ENCODE measurements around the gene AGAP9.
"Not testable (repeated sequence)": the region's sequence is repeated elsewhere in the genome, so short reads cannot be mapped to it uniquely, and the experiment has no call there.

AGAP9 gene

GRCh38 chr10:47457528-47457820 is 66.0 kb downstream of the AGAP9 start:
- peaks cover 8 to 9% of the 10 kb centered on the region in 2 donors for H3K4me1 Mint-ChIP-seq
- peaks cover 9 to 11% of the 10 kb centered on the region in 2 donors for H3K27me3 Mint-ChIP-seq

GRCh38 chr10:47456794-47457527 is 66.5 kb downstream of the AGAP9 start:
- H3K27me3 Mint-ChIP-seq, result peaks cover 9 to 15% of the 10 kb centered on the region in 2 donors
- DNase-seq, result no peak

More at GRCh38 chr10:47457528-47457820, 66.0 kb downstream of the AGAP9 start:
- no peaks in the 10 kb centered on the region for H3K9me3 Mint-ChIP-seq
- no peak for ATAC-seq (replicated peaks)
- no peaks in the 10 kb centered on the region for H3K36me3 Mint-ChIP-seq
- DNase-seq, result no peak
- no peak overlapping the region for H3K4me3 Mint-ChIP-seq
- no peak overlapping the region for H3K27ac Mint-ChIP-seq

GRCh38 chr10:47456079-47456785 is 67.2 kb downstream of the AGAP9 start:
- H3K27me3 Mint-ChIP-seq, result peaks cover 9 to 10% of the 10 kb centered on the region in 2 donors
- ATAC-seq (replicated peaks), result no peak
- no peaks in the 10 kb centered on the region for H3K9me3 Mint-ChIP-seq
- DNase-seq, result no peak
- no peak overlapping the region for H3K4me3 Mint-ChIP-seq
- H3K36me3 Mint-ChIP-seq, result no peaks in the 10 kb centered on the region
- H3K27ac Mint-ChIP-seq, result no peak overlapping the region
- peaks cover 4 to 8% of the 10 kb centered on the region in 2 donors for H3K4me1 Mint-ChIP-seq

More at GRCh38 chr10:47456794-47457527, 66.5 kb downstream of the AGAP9 start:
- H3K27ac Mint-ChIP-seq, result no peak overlapping the region
- H3K4me1 Mint-ChIP-seq, result peaks cover 8 to 9% of the 10 kb centered on the region in 2 donors
- no peaks in the 10 kb centered on the region for H3K9me3 Mint-ChIP-seq
- no peaks in the 10 kb centered on the region for H3K36me3 Mint-ChIP-seq
- no peak overlapping the region for H3K4me3 Mint-ChIP-seq
- no peak for ATAC-seq (replicated peaks)

DNA sequence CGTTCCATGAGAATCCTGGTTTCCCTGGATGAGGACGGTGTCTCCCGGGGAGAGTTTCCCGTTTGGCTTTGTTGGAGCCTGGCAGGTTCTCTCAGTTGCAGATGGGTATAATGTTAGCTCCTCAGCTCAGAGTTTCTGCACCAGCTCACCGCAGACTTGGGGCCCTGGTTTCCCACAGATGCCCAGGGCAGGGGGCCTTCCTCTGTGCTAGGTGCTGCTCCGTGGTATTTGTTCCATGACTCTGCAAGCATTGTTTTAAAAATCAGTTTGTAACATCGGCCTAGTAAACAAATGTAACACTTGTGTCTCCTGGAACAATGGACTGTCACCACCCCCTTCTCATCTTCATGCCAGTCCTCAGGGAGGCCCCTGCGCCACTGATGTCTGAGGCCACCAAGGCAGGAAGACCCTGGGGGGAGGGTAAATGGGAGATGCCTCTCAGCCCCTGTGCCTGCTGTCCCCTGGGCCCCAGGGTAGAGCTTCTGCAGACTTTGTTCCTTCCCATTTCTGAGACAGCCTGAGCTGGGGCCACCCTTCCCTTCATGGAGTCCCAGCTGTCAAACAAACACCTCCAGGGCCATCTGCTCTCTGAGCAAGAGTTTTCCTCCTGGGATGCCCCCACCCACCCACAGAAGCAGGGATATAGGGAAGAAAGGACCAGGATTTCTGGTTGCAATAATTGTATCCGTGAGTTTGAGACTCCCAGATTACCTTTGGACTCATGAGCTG is 67.9 kb downstream of the AGAP9 start:
- H3K27ac Mint-ChIP-seq; DNase-seq; ATAC-seq (replicated peaks); H3K4me1 Mint-ChIP-seq; H3K9me3 Mint-ChIP-seq; H3K4me3 Mint-ChIP-seq; H3K27me3 Mint-ChIP-seq; H3K36me3 Mint-ChIP-seq: not testable (repeated sequence)

- ATAC-seq (replicated peaks), result no peak
- H3K4me1 Mint-ChIP-seq, result peaks cover 0 to 6% of the 10 kb centered on the region in 2 donors
- H3K9me3 Mint-ChIP-seq, result no peaks in the 10 kb centered on the region
- no peak for DNase-seq
- peaks cover 6% of the 10 kb centered on the region in 2 donors for H3K27me3 Mint-ChIP-seq
- H3K27ac Mint-ChIP-seq, result no peak overlapping the region
- H3K4me3 Mint-ChIP-seq, result no peak overlapping the region
- H3K36me3 Mint-ChIP-seq, result no peaks in the 10 kb centered on the region
These were observed 68.7 kb downstream of the AGAP9 start for GRCh38 chr10:47454780-47455058.

DNA sequence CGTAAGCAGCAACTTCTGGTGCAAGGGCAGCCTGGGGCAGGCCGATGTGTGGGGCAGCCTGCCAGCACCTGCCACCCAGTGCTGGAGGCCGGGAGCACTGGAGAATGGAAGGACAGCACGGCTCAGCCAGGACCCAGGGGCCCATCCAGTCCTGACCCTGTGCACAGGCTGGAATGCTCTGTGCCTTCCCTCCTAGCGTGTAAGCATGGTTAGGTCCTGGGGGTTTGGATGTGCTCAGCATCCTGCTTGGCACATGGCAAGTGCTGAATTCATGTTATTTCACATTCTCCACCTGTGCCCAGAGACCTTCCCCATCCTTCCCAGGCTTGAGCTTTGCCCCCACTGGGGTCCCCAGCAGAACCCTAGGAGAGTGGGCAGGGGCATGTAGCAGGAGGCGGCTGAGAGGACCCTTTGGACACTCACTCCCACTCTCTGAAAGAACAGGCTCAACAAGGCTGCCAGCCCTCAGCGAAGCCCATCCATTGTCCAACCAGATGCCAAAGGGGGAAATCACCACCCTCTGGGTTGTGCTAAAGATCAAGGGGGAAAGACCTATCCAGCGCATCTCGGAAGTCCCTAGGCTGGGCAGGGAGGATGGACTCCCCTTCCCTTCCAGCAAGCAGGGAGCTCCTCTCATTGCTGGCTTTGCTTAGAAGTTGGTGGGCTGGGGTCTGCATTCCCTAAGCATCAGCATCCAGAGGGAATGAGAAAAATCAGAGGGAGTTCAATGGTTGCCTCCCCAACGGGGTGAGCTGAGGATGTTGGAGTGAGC is 69.2 kb downstream of the AGAP9 start:
- H3K27ac Mint-ChIP-seq, result no peak overlapping the region
- peaks cover 5 to 6% of the 10 kb centered on the region in 2 donors for H3K4me1 Mint-ChIP-seq
- no peak overlapping the region for H3K4me3 Mint-ChIP-seq
- H3K36me3 Mint-ChIP-seq, result no peaks in the 10 kb centered on the region
- ATAC-seq (replicated peaks) (no peak), DNase-seq (no peak)
- H3K9me3 Mint-ChIP-seq, result no peaks in the 10 kb centered on the region
- H3K27me3 Mint-ChIP-seq, result peaks cover 6% of the 10 kb centered on the region in 2 donors

DNA sequence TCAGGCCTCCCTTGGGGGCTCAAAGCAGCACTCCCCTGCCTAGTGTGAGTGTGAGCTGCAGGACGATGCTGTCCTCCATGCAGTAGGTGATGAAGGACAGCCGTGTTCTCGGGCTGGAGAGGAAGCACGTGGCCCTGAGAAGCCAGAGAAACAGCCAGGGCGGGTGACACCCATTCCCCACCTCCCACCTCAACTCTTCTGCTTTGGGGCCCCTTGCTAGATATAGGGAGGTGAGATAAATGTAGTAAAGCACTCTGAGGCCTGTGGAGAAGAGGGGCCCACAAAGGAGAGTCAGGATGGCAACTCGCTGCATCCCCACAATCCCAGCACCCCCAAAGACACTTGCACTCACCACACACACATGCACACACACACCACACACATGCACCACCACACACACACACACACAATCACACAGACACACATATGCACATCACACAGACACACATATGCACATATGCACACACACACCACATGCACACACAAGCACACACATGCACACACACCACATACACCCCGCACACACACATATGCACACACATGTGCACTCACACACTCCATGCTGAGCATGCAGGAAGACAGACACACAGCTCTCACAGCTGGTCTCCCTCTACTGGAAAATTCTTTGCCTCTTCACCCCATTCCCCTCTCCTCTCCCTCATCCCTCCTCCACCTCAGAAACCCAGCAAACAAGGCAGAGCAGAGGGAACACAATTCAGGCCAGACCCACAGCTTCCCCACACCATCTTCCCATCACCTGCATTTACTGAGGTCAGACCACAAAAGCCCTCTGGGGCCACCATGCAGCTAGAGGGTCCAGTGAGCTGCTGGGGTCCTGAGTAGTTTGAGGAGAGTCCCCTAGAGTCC is 70.1 kb downstream of the AGAP9 start:
- Mint-ChIP-seq H3K4me1 (peaks cover 13% of the 10 kb centered on the region in 2 donors), H3K27ac (no peak overlapping the region), H3K4me3 (no peak overlapping the region), H3K27me3 (peaks cover 6% of the 10 kb centered on the region in 2 donors), H3K9me3 (no peaks in the 10 kb centered on the region), H3K36me3 (no peaks in the 10 kb centered on the region)
- DNase-seq, result no peak
- ATAC-seq (replicated peaks), result no peak

DNA sequence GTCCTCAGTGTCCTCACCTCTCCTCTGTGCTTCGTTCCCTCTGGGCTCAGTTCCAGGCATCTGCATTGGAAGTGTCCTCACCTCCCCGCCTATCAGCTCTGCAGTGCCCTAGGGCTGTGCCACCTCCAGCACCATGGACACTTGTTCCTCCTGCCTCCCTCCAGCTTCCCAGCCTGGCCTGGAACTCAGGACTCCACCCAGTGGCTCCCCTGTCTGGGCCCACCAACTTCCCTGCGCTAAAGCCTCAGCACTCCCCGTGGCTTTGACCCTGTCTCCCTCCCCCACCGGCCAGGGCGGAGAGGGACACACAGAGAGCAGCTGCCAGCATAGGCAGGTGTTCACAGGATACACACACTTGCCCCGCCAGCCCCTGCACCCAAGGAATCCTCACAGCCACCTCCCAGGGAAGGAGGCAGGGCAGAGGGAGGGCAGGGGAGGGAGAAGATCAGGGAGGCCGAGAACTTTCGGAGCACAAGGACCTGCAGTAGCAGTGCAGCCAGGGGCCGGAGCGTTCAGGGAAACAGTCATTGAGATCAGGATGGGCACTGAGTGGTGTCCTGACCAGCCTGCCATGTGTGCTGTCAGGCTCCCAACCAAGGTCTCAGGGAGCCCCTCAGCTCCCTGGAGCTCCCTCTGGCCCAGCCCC is 70.8 kb downstream of the AGAP9 start:
- H3K27me3 Mint-ChIP-seq, result peaks cover 6% of the 10 kb centered on the region in 2 donors
- peaks cover 18 to 19% of the 10 kb centered on the region in 2 donors for H3K4me1 Mint-ChIP-seq
- no peak overlapping the region for H3K4me3 Mint-ChIP-seq
- no peak for ATAC-seq (replicated peaks)
- no peaks in the 10 kb centered on the region for H3K36me3 Mint-ChIP-seq
- H3K27ac Mint-ChIP-seq, result no peak overlapping the region
- H3K9me3 Mint-ChIP-seq, result peaks cover 3 to 4% of the 10 kb centered on the region in 2 donors
- DNase-seq, result no peak

DNA sequence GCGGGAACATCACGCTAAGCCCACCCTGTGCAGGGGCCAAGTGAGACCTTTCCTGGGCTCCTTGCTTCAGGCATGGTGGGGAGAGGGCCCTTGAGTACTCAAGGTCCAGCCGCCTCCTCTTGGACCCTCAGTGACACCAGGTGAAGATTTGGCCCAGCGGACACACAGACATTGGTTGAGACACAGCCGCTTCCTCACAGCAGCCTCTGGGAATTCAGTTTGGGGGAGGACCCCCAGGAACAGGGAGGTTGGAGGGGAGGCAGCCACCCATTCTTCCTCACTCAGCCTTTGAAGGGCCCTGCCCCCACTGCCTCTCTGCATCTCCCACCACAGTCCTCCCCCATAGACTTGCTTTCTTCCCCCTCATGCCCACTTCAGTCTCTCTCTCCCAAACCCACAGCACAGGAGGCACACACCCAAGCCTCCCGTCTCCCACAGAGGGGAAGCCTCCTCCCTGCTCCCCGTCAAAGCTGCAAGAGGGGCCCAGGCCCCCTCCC is 71.4 kb downstream of the AGAP9 start:
- peaks cover 3 to 5% of the 10 kb centered on the region in 2 donors for H3K9me3 Mint-ChIP-seq
- ATAC-seq (replicated peaks), result no peak
- no peak overlapping the region for H3K27ac Mint-ChIP-seq
- H3K4me3 Mint-ChIP-seq, result no peak overlapping the region
- H3K36me3 Mint-ChIP-seq, result no peaks in the 10 kb centered on the region
- peaks cover 6% of the 10 kb centered on the region in 2 donors for H3K27me3 Mint-ChIP-seq
- DNase-seq, result no peak
- peaks cover 18 to 19% of the 10 kb centered on the region in 2 donors for H3K4me1 Mint-ChIP-seq
